NCI-H1105 (cell line): ENCODE data around the gene SH3RF1.

Experiments used
- DNase-seq: peaks from one replicate; lab custom pipeline; 2025; lab: John Stamatoyannopoulos, UW

SH3RF1 gene

GRCh38 chr4:169251291-169252235, 19.2 kb downstream of the SH3RF1 start:
- DNase-seq = no peak

- DNase-seq = no peak
Measured at GRCh38 chr4:169250796-169251195, 20.0 kb downstream of the SH3RF1 start.

DNA sequence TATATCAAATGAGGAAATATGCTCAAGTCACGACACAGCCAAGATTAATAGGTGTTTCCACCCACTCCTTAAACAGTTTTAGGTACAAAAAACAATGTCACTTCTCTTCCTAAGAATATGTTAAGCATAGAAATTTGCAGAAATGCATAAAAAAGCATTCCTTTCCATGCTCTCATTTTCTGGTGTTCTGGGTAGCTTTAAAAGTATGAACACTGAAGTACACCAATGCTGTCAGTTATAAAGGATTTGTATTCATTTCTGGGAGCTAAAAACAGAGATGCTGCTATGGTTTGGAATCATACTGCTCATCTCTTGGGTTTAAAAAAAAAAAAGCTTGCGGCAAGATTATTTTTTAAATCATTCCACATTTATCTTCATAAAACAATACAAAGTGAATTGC, 20.8 kb downstream of the SH3RF1 start:
- DNase-seq = no peak

DNA sequence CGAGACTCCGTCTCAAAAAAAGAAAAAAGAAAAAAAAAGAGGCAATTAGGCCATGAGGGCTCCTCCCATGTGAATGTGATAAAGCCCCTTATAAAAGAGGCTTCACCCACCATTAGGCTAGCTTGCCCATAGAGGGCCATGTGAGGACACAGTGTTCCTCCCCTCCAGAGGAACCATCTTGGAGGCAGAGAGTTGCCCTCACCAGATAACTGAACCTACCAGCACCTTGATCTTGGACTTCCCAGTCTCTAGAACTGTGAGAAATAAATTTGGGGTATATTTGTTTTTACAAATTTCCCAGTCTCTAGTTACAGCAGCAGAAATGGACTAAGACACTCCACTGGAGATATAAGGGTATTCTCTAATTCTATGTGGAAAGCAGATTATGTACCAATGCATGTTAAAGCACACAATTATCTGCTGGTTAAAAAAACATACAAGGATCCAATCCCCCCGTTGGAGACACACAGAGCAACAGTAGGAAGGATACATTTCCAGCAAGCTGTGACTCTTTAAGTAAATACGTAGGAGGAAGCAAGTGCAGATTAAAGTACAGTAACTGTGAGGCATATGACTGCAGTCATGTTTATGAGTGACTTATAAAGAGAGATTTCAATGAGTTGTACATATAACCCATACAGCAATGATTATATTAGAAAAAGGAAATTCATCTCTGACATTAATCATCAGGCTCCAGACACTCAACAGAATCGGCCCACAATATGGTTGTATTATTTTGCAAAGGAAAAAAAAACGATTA, 21.4 kb downstream of the SH3RF1 start:
- DNase-seq = no peak

- no peak for DNase-seq
Measured at GRCh38 chr4:169248645-169249044, 22.1 kb downstream of the SH3RF1 start.

DNA sequence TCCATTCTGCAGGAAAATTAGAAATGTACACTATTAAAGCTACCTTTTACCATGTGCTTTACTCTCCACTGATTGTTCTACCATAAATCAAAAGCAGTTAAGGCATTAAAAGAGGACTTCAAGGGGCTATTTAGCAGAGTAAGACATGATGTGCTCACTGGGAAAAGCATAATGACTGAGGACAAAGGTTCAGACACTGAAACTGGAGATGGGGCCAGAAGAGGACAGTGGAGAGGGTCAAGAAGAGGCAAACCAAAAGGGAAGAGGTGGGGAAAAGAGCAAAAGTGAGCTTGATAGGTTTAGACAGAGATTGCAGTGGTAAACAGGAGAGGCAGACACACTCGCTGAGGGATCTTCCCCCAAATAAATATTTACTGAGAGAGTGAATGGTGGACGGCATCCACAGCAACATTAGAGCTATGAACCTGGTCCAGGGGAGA, 23.8 kb downstream of the SH3RF1 start:
- DNase-seq = no peak

GRCh38 chr4:169246279-169246678, 24.5 kb downstream of the SH3RF1 start:
- DNase-seq = no peak

GRCh38 chr4:169245061-169245460, 25.7 kb downstream of the SH3RF1 start:
- DNase-seq = no peak

DNA sequence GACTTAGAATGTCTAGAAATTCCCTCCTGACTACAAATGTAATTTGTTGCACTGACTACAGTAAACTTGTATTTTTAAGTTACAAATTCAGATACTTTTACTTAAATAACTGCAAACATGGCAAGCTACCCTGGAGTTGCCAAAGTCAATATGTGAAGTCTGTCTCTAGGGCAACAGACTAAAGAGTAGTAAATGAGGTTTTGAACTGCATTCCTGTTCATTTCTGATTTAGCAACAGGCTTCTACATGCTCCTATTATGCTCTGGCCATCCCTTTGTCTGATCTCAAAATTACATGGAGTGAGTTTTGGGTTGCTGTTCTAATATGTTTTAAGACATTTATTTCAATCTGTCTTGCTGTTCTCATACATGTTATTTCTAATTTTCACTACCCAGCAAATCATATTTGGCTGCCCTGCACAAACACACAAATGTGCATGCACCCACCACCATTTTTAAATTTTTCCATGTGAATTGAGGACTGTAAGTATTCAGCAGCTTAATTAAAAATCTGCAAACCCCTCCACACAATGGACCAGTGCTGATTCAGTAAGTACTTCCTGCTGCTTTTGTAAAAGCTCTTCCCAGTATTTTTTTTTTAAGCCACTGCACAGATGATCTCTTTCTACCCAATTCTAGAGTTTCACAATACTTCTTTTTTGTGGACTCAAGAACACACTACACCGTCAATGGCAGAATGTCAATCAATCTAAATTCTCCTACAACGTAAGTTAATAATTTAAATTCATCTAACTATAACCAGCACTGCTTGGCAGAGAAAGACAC, 26.7 kb downstream of the SH3RF1 start:
- no peak for DNase-seq

DNA sequence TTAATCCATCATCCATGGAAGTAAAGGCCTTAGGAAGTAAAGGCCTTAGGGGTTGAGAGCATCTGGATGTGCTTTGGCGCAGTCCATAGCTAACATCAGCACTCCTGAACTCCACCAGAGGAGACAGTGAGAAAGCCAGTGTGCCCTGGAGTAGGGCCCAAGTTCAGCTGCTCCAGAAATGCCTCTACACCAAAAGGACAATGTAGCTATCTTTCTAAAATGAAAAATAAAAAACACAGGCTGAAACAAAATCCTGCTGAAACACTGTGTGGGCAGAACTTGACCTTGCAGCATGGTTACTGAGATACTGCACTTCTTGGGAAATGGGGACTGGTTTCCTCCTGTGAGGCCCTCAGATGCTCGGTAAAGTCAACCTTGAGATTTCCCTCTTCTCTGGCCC, 29.3 kb downstream of the SH3RF1 start:
- DNase-seq = no peak

DNA sequence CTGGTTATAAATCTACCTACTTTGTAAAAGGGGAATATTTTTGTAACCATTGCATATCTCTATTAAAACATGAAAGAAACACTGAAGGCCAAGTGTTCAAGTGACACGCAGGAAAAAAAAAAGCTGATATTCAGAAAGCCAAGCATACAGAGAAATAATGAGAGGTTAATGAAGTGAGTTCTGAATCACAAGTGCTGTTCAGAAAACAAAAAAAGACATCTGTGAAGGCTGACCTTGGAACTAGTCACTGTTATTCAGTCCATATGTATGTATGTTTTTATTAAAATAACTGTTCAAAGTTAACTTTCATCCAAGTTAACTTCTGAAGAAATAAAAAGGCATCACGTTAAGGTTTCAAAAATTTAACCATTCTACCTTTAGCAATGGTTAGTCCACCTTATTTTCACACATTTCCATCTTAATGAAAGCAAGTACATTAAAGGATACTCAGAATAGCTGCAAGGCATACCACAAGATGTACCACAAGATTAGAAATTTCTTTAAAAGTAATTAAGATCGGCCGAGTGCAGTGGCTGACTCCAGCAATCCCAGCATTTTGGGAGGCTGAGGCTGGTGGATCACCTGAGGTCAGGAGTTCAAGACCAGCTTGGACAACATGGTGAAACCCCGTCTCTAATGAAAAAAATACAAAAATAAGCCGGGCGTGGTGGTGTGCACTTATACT, 31.4 kb downstream of the SH3RF1 start:
- DNase-seq = no peak

DNA sequence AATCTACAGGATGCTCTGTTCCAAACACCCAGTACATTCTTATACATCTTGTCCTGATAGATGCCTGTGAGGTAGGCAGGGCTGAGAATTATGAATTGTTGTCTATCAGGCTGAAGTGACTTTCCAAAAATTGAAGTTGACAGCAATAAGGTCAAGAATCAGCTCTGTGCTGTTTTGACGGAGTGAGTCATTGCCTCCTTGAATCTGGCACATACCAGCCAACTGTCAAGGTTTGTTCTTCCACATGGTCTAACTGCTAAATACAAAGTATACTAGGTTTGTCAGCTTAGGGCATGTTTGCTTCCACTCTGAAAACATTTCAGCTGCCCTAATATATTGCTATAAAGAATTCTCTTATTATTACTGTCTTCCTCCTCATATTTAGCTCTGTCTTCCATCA, 32.3 kb downstream of the SH3RF1 start:
- DNase-seq = no peak

GRCh38 chr4:169236873-169237626, 33.7 kb downstream of the SH3RF1 start:
- no peak for DNase-seq

- no peak for DNase-seq
Measured at GRCh38 chr4:169236078-169236477, 34.7 kb downstream of the SH3RF1 start.

- DNase-seq = no peak
Measured at GRCh38 chr4:169234137-169234855, 36.5 kb downstream of the SH3RF1 start.

GRCh38 chr4:169233691-169234090, 37.1 kb downstream of the SH3RF1 start:
- no peak for DNase-seq

GRCh38 chr4:169231647-169232262, 39.0 kb downstream of the SH3RF1 start:
- no peak for DNase-seq

DNA sequence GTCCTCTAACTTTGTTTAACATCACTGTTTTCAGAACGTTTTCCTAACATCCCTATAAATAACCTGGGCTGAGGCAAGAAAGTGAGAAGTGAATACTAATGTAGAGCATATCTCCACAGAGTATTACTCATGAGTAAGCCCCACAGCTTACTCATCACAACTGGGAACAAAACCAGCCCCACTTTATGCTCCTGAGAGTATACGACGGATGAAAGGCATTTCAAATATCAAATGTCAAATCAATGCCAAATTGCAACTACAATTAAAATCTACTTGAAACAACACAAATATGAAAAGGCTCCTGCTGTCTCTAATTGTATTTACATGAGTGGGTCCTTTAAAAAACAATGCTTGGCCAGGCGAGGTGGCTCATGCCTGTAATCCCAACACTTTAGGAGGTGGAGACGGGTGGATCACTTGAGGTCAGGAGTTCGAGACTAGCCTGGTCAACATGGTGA, 41.2 kb downstream of the SH3RF1 start:
- no peak for DNase-seq

DNA sequence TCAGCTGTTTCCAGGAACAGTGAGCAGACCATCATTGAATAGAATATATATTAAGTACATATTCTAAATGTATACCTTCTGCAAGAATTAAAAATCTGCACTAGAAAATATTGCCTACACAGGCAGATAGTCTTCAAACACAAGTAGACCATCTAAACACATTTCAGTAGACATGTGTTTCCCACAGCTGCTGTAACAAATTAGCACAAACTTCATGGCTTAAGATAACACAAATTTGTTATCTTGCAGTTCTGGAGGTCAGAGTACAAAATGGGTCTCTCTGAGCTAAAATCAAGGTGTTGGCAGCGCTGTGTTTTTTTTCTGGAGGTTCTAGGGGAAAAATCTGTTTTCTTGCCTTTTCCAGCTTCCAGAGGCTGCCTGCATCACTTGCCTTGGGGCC, 42.7 kb downstream of the SH3RF1 start:
- DNase-seq = no peak

- no peak for DNase-seq
Measured at GRCh38 chr4:169226565-169226964, 44.2 kb downstream of the SH3RF1 start.
